Breast epithelium (tissue), 3 donors: ENCODE data around the gene GALK1.

Experiments
- CTCF ChIP-seq, 3 donors: fragments of 450-650 bp; IDR thresholded peaks; one replicate each; pipeline ENCODE4 v1.5.1; 2016 to 2017; ENCODE audit warnings: antibody characterized with exemption in 3 of 3, mild to moderate bottlenecking in 3 of 3, moderate library complexity in 3 of 3
- POLR2A ChIP-seq: fragments of 450-650 bp; IDR thresholded peaks from one replicate; pipeline ENCODE4 v1.6.1; 2016; ENCODE audit warnings: antibody characterized with exemption, mild to moderate bottlenecking, moderate library complexity
- POLR2AphosphoS5 ChIP-seq, 3 donors: sonication (generic); formaldehyde crosslinking; IDR thresholded peaks; one replicate each; pipeline ENCODE4 v1.6.1; 2017; ENCODE audit warnings: antibody characterized with exemption in 3 of 3

GRCh38 chr17:75730065-75730464, 34.9 kb downstream of the GALK1 start:
- TF ChIP-seq CTCF (IDR thresholded peaks at IDR 0.05): no peak
- no peak for TF ChIP-seq POLR2AphosphoS5 (IDR thresholded peaks at IDR 0.05)
- no peak for TF ChIP-seq POLR2A
